MM.1S (cell line): ENCODE data around the gene ALDH3B2.
"Not testable (repeated sequence)": the region's sequence is repeated elsewhere in the genome, so short reads cannot be mapped to it uniquely, and the experiment has no call there.

Experiments
- DNase-seq: peaks from one replicate; pipeline ENCODE4 v3.0.0-alpha.2; 2015
- H2AFZ ChIP-seq: fragments of 300-600 bp; sonication (generic); 2 replicates; pipeline ENCODE4 v1.6.0; 2016; ENCODE audit warnings: antibody characterized with exemption, low read length
- H3F3A ChIP-seq: fragments of 300-600 bp; sonication (generic); 2 replicates; pipeline ENCODE4 v1.6.1; 2016; ENCODE audit warnings: mild to moderate bottlenecking, antibody characterized with exemption, low read length, moderate library complexity, mixed read lengths; ENCODE audit not compliant: insufficient read depth
- H3K27ac ChIP-seq: fragments of 300-600 bp; sonication (generic); 2 replicates; pipeline ENCODE4 v1.5.1; 2016; ENCODE audit warnings: mild to moderate bottlenecking, low read length
- H3K27me3 ChIP-seq: fragments of 300-600 bp; sonication (generic); replicated peaks from 2 replicates; pipeline ENCODE4 v1.6.0; 2016; ENCODE audit warnings: low read length; ENCODE audit not compliant: insufficient read depth
- H3K36me3 ChIP-seq: fragments of 300-600 bp; sonication (generic); replicated peaks from 2 replicates; pipeline ENCODE4 v1.6.1; 2016; ENCODE audit warnings: mild to moderate bottlenecking, low read length, mixed read lengths; ENCODE audit not compliant: insufficient read depth
- H3K4me1 ChIP-seq: fragments of 300-600 bp; sonication (generic); 2 replicates; pipeline ENCODE4 v1.6.1; 2016; ENCODE audit warnings: low read length, mixed read lengths
- H3K4me2 ChIP-seq: fragments of 300-600 bp; sonication (generic); 2 replicates; pipeline ENCODE4 v1.6.0; 2016; ENCODE audit warnings: low read depth, low read length
- H3K4me3 ChIP-seq: fragments of 300-600 bp; sonication (generic); 2 replicates; pipeline ENCODE4 v1.5.1; 2016; ENCODE audit warnings: low read length, mixed read lengths
- H3K79me2 ChIP-seq: fragments of 300-600 bp; sonication (generic); 2 replicates; pipeline ENCODE4 v1.6.1; 2016; ENCODE audit warnings: mixed run types, low read length, mixed read lengths
- H3K9ac ChIP-seq: fragments of 300-600 bp; sonication (generic); 2 replicates; pipeline ENCODE4 v1.6.1; 2016; ENCODE audit warnings: low read length, mixed read lengths
- H3K9me2 ChIP-seq: fragments of 300-600 bp; sonication (generic); replicated peaks from 2 replicates; pipeline ENCODE4 v1.6.1; 2016; ENCODE audit warnings: mild to moderate bottlenecking, low read length, mixed read lengths; ENCODE audit not compliant: insufficient read depth
- H3K9me3 ChIP-seq: fragments of 300-600 bp; sonication (generic); replicated peaks from 2 replicates; pipeline ENCODE4 v1.6.1; 2016; ENCODE audit warnings: mild to moderate bottlenecking, low read length, mixed read lengths; ENCODE audit not compliant: insufficient read depth
- H4K20me1 ChIP-seq: fragments of 300-600 bp; sonication (generic); 2 replicates; pipeline ENCODE4 v1.6.1; 2016; ENCODE audit warnings: mild to moderate bottlenecking, low read length, moderate library complexity, mixed read lengths; ENCODE audit not compliant: insufficient read depth
- CTCF ChIP-seq: fragments of 300-600 bp; sonication (generic); IDR thresholded peaks from 2 replicates; pipeline ENCODE4 v1.5.1; 2016; ENCODE audit warnings: antibody characterized with exemption, low read length, mixed read lengths
- EZH2 ChIP-seq: fragments of 300-600 bp; sonication (generic); optimal IDR thresholded peaks from 2 replicates; pipeline ENCODE3; 2017; ENCODE audit warnings: low read depth, mild to moderate bottlenecking, antibody characterized with exemption, low read length, mixed read lengths
- EZH2phosphoT487 ChIP-seq: fragments of 300-600 bp; sonication (generic); IDR thresholded peaks from 2 replicates; pipeline ENCODE4 v1.6.1; 2018; ENCODE audit warnings: antibody characterized with exemption, low read length

The ALDH3B2 gene

GRCh38 chr11:67713892-67714509, 39.6 kb upstream of the ALDH3B2 start:
- H3K36me3 ChIP-seq, result not testable (repeated sequence)
- TF ChIP-seq CTCF, result peak; percentile 8; the same call in 1 of the 2 replicates

DNA sequence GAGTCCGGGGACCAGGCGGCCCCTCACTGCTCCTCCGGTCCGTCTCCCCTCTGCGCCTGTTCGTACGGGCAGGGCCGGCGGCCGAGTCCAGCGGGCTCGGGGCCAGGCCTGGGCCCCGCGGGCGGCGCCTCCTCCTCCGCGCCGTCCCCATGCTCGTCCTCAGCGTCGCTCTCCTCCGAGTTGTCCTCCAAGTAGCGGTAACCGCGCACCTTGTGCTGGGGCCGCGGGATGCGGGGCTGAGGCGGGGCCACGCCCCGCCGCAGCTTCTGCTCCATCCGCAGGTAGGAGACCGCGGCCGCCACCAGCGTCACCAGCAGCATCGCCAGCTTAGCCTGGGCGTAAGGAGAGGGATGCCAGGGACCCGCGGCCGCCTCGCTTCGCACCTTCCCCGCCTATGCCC, 37.3 kb upstream of the ALDH3B2 start:
- not testable (repeated sequence) for H3K4me3 ChIP-seq, H3K4me1 ChIP-seq, H3K4me2 ChIP-seq, H3K9ac ChIP-seq, H2AFZ ChIP-seq, H3K27ac ChIP-seq, DNase-seq, H3K9me2 ChIP-seq, H3F3A ChIP-seq, H3K9me3 ChIP-seq, H3K36me3 ChIP-seq, H3K27me3 ChIP-seq, H4K20me1 ChIP-seq, H3K79me2 ChIP-seq

More at GRCh38 chr11:67713892-67714509, 39.6 kb upstream of the ALDH3B2 start:
- not testable (repeated sequence) for H3K27me3 ChIP-seq, H2AFZ ChIP-seq, H3K9ac ChIP-seq, H3K79me2 ChIP-seq, H3K4me3 ChIP-seq, H3K4me2 ChIP-seq, H3K9me2 ChIP-seq, H3K9me3 ChIP-seq, H3K4me1 ChIP-seq, H4K20me1 ChIP-seq, H3F3A ChIP-seq
- H3K27ac ChIP-seq, result peak overlapping the region; percentile 27; the same call in 1 of the 2 replicates
- DNase-seq, result peak; percentile 16

DNA sequence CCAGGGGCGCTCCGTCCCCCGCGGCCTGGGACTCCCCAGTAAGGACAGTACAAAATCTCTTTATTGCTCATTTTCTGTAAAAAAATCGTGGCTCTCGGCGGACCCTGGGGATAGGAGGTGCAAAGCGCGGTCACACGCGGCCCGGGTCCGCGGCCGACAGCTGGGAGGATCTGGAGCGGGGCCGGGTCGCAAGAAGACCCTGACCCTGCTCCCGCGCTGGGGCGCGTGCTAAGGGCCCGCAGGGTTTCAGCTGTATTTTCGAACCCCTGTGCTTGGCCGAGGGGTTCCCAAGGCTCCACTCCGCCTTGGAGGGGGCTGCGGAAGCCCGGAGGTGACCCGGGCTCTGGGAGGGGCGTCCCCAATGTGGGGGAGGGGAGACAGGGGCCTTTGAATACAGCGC, 36.8 kb upstream of the ALDH3B2 start:
- H2AFZ ChIP-seq, H3K27ac ChIP-seq, H3K36me3 ChIP-seq, H3K9me3 ChIP-seq, H3K4me2 ChIP-seq, DNase-seq, H3K4me1 ChIP-seq, H3K4me3 ChIP-seq, H3K27me3 ChIP-seq, H4K20me1 ChIP-seq, H3K79me2 ChIP-seq, H3K9me2 ChIP-seq, H3K9ac ChIP-seq, H3F3A ChIP-seq: not testable (repeated sequence)

DNA sequence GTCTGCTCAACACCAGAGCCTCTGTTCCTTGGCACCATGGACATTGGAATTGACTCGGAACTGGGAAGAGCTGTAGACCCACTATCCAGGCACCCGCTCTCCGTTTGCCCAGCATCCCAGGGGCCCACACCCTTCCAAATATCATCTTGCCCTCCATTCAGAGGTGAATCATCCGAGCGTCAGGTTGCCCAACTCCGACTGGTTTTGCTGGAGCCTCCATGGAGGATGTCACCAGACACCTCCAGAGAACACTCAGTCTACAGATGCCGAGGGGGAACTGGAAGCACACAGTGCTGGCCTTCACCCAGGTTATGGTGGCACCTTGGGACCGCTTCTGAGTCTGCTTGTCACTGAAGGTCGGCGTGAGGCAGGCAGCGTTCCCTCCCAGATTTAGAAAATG, 35.4 kb upstream of the ALDH3B2 start:
- H3K27ac ChIP-seq, H3K4me1 ChIP-seq, H3K79me2 ChIP-seq, H3K9me2 ChIP-seq, H4K20me1 ChIP-seq, H3K4me2 ChIP-seq, H3F3A ChIP-seq, H2AFZ ChIP-seq, DNase-seq, H3K4me3 ChIP-seq, H3K27me3 ChIP-seq, H3K36me3 ChIP-seq, H3K9ac ChIP-seq, H3K9me3 ChIP-seq: not testable (repeated sequence)

DNA sequence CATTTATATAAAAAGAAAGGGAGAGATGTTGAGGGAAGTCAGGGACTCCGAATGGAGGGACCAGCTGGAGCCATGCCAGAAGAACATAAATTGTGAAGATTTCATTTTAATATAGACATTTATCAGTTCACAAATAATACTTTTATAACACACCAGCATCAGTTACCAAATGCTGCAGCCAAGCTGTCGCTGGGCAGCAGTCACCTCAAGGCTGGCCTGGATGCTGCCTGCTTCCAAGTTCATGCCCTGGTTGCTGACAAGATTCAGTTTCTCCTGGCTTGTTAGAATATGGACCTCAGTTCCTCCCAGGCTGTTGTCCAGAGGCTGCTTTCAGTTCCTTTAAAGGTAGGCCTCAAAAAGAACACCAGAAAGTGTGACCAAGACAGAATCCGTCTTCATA, 30.8 kb upstream of the ALDH3B2 start:
- DNase-seq, result no peak
- H3K4me1 ChIP-seq, result no peaks in the 10 kb centered on the region
- H3K4me3 ChIP-seq, result no peak overlapping the region
- H3F3A ChIP-seq, result no peaks in the 10 kb centered on the region
- no peaks in the 10 kb centered on the region for H3K27me3 ChIP-seq
- no peaks in the 10 kb centered on the region for H3K36me3 ChIP-seq
- TF ChIP-seq CTCF, result no peak
- no peak for TF ChIP-seq EZH2phosphoT487
- TF ChIP-seq EZH2, result no peak
- H3K9me2 ChIP-seq, result no peaks in the 10 kb centered on the region
- H4K20me1 ChIP-seq, result no peaks in the 10 kb centered on the region
- H3K27ac ChIP-seq, result no peak overlapping the region
- no peak overlapping the region for H2AFZ ChIP-seq
- H3K4me2 ChIP-seq, result no peak overlapping the region
- no peaks in the 10 kb centered on the region for H3K79me2 ChIP-seq
- no peak overlapping the region for H3K9ac ChIP-seq
- no peaks in the 10 kb centered on the region for H3K9me3 ChIP-seq
